ENCODE data around the gene ARHGEF28.

ARHGEF28 gene

GRCh38 chr5:73754254-73754653 lies 128.3 kb downstream of the ARHGEF28 start:
- no peak for TF ChIP-seq EZH2phosphoT487 (IDR thresholded peaks at IDR 0.05; ENCODE audit: borderline replicate concordance, low read length)
- TF ChIP-seq, protein P1, sequence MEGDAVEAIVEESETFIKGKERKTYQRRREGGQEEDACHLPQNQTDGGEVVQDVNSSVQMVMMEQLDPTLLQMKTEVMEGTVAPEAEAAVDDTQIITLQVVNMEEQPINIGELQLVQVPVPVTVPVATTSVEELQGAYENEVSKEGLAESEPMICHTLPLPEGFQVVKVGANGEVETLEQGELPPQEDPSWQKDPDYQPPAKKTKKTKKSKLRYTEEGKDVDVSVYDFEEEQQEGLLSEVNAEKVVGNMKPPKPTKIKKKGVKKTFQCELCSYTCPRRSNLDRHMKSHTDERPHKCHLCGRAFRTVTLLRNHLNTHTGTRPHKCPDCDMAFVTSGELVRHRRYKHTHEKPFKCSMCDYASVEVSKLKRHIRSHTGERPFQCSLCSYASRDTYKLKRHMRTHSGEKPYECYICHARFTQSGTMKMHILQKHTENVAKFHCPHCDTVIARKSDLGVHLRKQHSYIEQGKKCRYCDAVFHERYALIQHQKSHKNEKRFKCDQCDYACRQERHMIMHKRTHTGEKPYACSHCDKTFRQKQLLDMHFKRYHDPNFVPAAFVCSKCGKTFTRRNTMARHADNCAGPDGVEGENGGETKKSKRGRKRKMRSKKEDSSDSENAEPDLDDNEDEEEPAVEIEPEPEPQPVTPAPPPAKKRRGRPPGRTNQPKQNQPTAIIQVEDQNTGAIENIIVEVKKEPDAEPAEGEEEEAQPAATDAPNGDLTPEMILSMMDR (IDR thresholded peaks at IDR 0.05; ENCODE audit: low read depth, low read length, poor library complexity, severe bottlenecking) = no peak
- no peaks in the 10 kb centered on the region for H4K20me1 ChIP-seq (ENCODE audit: control insufficient read depth, insufficient read depth, low read depth, low read length)
- no peaks in the 10 kb centered on the region for H3K9me3 ChIP-seq (ENCODE audit: control insufficient read depth, insufficient read depth, low read length)
- no peaks in the 10 kb centered on the region for H3K36me3 ChIP-seq (ENCODE audit: control insufficient read depth, low read length)
- H3K9me2 ChIP-seq (replicated peaks; ENCODE audit: control insufficient read depth, low read length) = no peaks in the 10 kb centered on the region
- H3K4me1 ChIP-seq (ENCODE audit: control insufficient read depth, low read length) = no peaks in the 10 kb centered on the region
- H3K27me3 ChIP-seq (ENCODE audit: control insufficient read depth, low read length) = peaks cover 7% of the 10 kb centered on the region; the same call in 1 of the 2 replicates
- no peaks in the 10 kb centered on the region for H3K79me2 ChIP-seq (ENCODE audit: control insufficient read depth, low read length)
- no peak overlapping the region for H3K27ac ChIP-seq (ENCODE audit: low read depth, low read length)
- H3K4me2 ChIP-seq (ENCODE audit: low read length) = no peak overlapping the region
- no peaks in the 10 kb centered on the region for H3F3A ChIP-seq (ENCODE audit: control insufficient read depth, insufficient read depth)
- H3K4me3 ChIP-seq (ENCODE audit: low read length) = no peak overlapping the region

GRCh38 chr5:73757416-73757815 lies 131.4 kb downstream of the ARHGEF28 start:
- H3K79me2 ChIP-seq (ENCODE audit: control insufficient read depth, low read length) = no peaks in the 10 kb centered on the region
- H3K9me2 ChIP-seq (replicated peaks; ENCODE audit: control insufficient read depth, low read length) = no peaks in the 10 kb centered on the region
- H4K20me1 ChIP-seq (ENCODE audit: control insufficient read depth, insufficient read depth, low read depth, low read length) = no peaks in the 10 kb centered on the region

DNA sequence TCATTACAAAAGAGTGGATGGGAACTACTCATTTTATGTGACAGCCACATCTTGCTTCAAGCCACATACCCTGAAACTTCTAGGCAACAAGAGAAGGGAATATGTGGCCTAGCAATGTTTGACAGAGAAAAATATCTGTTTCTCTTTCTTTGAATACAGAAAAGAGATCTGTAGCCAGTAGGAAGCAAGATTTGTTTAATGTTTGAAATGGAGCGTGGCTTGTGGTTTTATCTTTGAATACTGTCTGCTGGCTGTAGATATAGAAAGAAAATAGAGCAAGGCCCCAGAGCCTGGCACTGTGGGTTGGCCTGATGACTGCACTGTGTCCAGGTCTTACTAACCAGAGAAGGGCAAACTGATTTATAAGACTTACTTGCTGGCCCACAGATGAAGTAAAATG lies 133.8 kb downstream of the ARHGEF28 start:
- no peaks in the 10 kb centered on the region for H3F3A ChIP-seq (ENCODE audit: control insufficient read depth, insufficient read depth)
- H3K79me2 ChIP-seq (ENCODE audit: control insufficient read depth, low read length) = no peaks in the 10 kb centered on the region
- H3K27me3 ChIP-seq (ENCODE audit: control insufficient read depth, low read length) = 0 out of 2 replicates have a peak, but pooled peaks cover 3% of the 10 kb centered on the region
- no peaks in the 10 kb centered on the region for H3K9me2 ChIP-seq (replicated peaks; ENCODE audit: control insufficient read depth, low read length)
- no peaks in the 10 kb centered on the region for H3K4me1 ChIP-seq (ENCODE audit: control insufficient read depth, low read length)
- H3K4me2 ChIP-seq (ENCODE audit: low read length) = no peak overlapping the region
- no peaks in the 10 kb centered on the region for H3K36me3 ChIP-seq (ENCODE audit: control insufficient read depth, low read length)
- no peak overlapping the region for H3K4me3 ChIP-seq (ENCODE audit: low read length)
- H3K27ac ChIP-seq (ENCODE audit: low read depth, low read length) = no peak overlapping the region
- no peaks in the 10 kb centered on the region for H4K20me1 ChIP-seq (ENCODE audit: control insufficient read depth, insufficient read depth, low read depth, low read length)
- no peaks in the 10 kb centered on the region for H3K9me3 ChIP-seq (ENCODE audit: control insufficient read depth, insufficient read depth, low read length)
- no peak for TF ChIP-seq EZH2phosphoT487 (IDR thresholded peaks at IDR 0.05; ENCODE audit: borderline replicate concordance, low read length)
- TF ChIP-seq, protein P1 (IDR thresholded peaks at IDR 0.05; ENCODE audit: low read depth, low read length, poor library complexity, severe bottlenecking) = no peak

More at GRCh38 chr5:73757416-73757815, 131.4 kb downstream of the ARHGEF28 start:
- H3K4me1 ChIP-seq (ENCODE audit: control insufficient read depth, low read length) = no peaks in the 10 kb centered on the region
- no peaks in the 10 kb centered on the region for H3F3A ChIP-seq (ENCODE audit: control insufficient read depth, insufficient read depth)
- no peak overlapping the region for H3K4me2 ChIP-seq (ENCODE audit: low read length)
- no peaks in the 10 kb centered on the region for H3K36me3 ChIP-seq (ENCODE audit: control insufficient read depth, low read length)
- H3K4me3 ChIP-seq (ENCODE audit: low read length) = no peak overlapping the region
- H3K27ac ChIP-seq (ENCODE audit: low read depth, low read length) = no peak overlapping the region
- 0 out of 2 replicates have a peak, but pooled peaks cover 3% of the 10 kb centered on the region for H3K27me3 ChIP-seq (ENCODE audit: control insufficient read depth, low read length)
- no peak for TF ChIP-seq EZH2phosphoT487 (IDR thresholded peaks at IDR 0.05; ENCODE audit: borderline replicate concordance, low read length)
- TF ChIP-seq, protein P1 (IDR thresholded peaks at IDR 0.05; ENCODE audit: low read depth, low read length, poor library complexity, severe bottlenecking) = no peak
- H3K9me3 ChIP-seq (ENCODE audit: control insufficient read depth, insufficient read depth, low read length) = no peaks in the 10 kb centered on the region

Data from DOHH2 (cell line).